Loucy (cell line): ENCODE data around the gene IDS.

Experiments used
- H2AFZ ChIP-seq: fragments of 200-600 bp; sonication (generic); 2 replicates; pipeline ENCODE4 v1.6.0; 2016; ENCODE audit warnings: antibody characterized with exemption, mild to moderate bottlenecking, low read length, moderate library complexity
- H3F3A ChIP-seq: fragments of 200-600 bp; 2 replicates; pipeline ENCODE4 v1.6.0; 2016; ENCODE audit warnings: antibody characterized with exemption, low read depth, mild to moderate bottlenecking
- H3K27me3 ChIP-seq: fragments of 200-600 bp; sonication (generic); 2 replicates; pipeline ENCODE4 v1.6.1; 2014; ENCODE audit warnings: low read length, mild to moderate bottlenecking; ENCODE audit not compliant: insufficient read depth, poor library complexity, severe bottlenecking
- H3K36me3 ChIP-seq: fragments of 200-600 bp; sonication (generic); 2 replicates; pipeline ENCODE4 v1.6.1; 2016; ENCODE audit warnings: low read length; ENCODE audit not compliant: insufficient read depth
- H3K4me1 ChIP-seq: fragments of 200-600 bp; sonication (generic); 2 replicates; pipeline ENCODE4 v1.5.1; 2014; ENCODE audit warnings: low read length, mild to moderate bottlenecking; ENCODE audit not compliant: insufficient read depth, poor library complexity, severe bottlenecking
- H3K4me2 ChIP-seq: fragments of 200-600 bp; sonication (generic); 2 replicates; pipeline ENCODE4 v1.6.0; 2014; ENCODE audit warnings: antibody characterized with exemption, low read length, low read depth, mild to moderate bottlenecking; ENCODE audit not compliant: poor library complexity, severe bottlenecking
- H3K4me3 ChIP-seq: fragments of 200-600 bp; sonication (generic); 2 replicates; pipeline ENCODE4 v1.5.1; 2014; ENCODE audit warnings: low read length, mild to moderate bottlenecking, mixed read lengths; ENCODE audit not compliant: poor library complexity, severe bottlenecking
- H3K79me2 ChIP-seq: fragments of 200-600 bp; sonication (generic); 2 replicates; pipeline ENCODE4 v1.6.1; 2014; ENCODE audit warnings: low read length; ENCODE audit not compliant: insufficient read depth
- H3K9ac ChIP-seq: fragments of 200-600 bp; sonication (generic); 2 replicates; pipeline ENCODE4 v1.6.0; 2014; ENCODE audit warnings: mild to moderate bottlenecking, low read depth, low read length, moderate library complexity; ENCODE audit not compliant: poor library complexity, severe bottlenecking
- H3K9me2 ChIP-seq: fragments of 200-600 bp; sonication (generic); replicated peaks from 2 replicates; pipeline ENCODE4 v1.6.1; 2016; ENCODE audit warnings: low read depth, low read length, mixed read lengths
- H3K9me3 ChIP-seq: fragments of 200-600 bp; sonication (generic); 2 replicates; pipeline ENCODE4 v1.6.1; 2014; ENCODE audit warnings: mild to moderate bottlenecking, antibody characterized with exemption, low read length, low read depth; ENCODE audit not compliant: insufficient read depth
- H4K20me1 ChIP-seq: fragments of 200-600 bp; sonication (generic); 2 replicates; pipeline ENCODE4 v1.6.0; 2014; ENCODE audit warnings: antibody characterized with exemption, low read length, mild to moderate bottlenecking; ENCODE audit not compliant: insufficient read depth, poor library complexity, severe bottlenecking
- EZH2phosphoT487 ChIP-seq: fragments of 200-600 bp; IDR thresholded peaks from 2 replicates; pipeline ENCODE4 v1.6.1; 2018; ENCODE audit warnings: antibody characterized with exemption, mild to moderate bottlenecking, moderate library complexity, borderline replicate concordance
- TF ChIP-seq, protein P1 (sequence below): fragments of 200-600 bp; sonication (generic); conservative IDR thresholded peaks from 2 replicates; pipeline ENCODE4 v1.5.1; 2014; ENCODE audit warnings: mild to moderate bottlenecking, antibody characterized with exemption, low read length

IDS gene

DNA sequence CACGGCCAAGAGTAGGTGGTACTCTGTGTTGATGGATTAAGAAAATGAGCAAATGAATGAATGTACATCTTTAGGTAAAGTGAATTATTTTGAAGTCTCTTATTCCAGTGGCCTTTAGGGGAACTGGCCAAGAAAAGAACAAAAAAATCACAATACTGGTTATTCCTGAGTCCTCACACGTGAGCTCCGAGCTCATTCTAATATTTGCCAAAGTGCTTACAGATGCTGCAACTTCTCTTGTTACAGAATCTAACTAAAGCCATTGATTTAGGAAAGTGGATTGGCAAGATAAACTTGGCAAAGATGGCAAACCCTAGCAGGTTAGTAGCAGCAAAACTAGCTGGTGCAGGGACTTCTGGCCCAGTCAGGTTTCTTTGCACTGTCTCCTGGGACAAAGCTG lies 37.6 kb downstream of the IDS start:
- Histone ChIP-seq H4K20me1 (no peaks in the 10 kb centered on the region), H3K9me2 (no peaks in the 10 kb centered on the region), H3K4me1 (no peaks in the 10 kb centered on the region), H3K36me3 (no peaks in the 10 kb centered on the region), H3K9ac (no peak overlapping the region), H3K79me2 (no peaks in the 10 kb centered on the region), H3K4me2 (no peak overlapping the region), H3K4me3 (no peak overlapping the region), H3F3A (no peaks in the 10 kb centered on the region), H2AFZ (no peak overlapping the region), H3K9me3 (no peaks in the 10 kb centered on the region), H3K27me3 (no peaks in the 10 kb centered on the region)
- TF ChIP-seq EZH2phosphoT487 = no peak
- TF ChIP-seq, protein P1, sequence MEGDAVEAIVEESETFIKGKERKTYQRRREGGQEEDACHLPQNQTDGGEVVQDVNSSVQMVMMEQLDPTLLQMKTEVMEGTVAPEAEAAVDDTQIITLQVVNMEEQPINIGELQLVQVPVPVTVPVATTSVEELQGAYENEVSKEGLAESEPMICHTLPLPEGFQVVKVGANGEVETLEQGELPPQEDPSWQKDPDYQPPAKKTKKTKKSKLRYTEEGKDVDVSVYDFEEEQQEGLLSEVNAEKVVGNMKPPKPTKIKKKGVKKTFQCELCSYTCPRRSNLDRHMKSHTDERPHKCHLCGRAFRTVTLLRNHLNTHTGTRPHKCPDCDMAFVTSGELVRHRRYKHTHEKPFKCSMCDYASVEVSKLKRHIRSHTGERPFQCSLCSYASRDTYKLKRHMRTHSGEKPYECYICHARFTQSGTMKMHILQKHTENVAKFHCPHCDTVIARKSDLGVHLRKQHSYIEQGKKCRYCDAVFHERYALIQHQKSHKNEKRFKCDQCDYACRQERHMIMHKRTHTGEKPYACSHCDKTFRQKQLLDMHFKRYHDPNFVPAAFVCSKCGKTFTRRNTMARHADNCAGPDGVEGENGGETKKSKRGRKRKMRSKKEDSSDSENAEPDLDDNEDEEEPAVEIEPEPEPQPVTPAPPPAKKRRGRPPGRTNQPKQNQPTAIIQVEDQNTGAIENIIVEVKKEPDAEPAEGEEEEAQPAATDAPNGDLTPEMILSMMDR = no peak

DNA sequence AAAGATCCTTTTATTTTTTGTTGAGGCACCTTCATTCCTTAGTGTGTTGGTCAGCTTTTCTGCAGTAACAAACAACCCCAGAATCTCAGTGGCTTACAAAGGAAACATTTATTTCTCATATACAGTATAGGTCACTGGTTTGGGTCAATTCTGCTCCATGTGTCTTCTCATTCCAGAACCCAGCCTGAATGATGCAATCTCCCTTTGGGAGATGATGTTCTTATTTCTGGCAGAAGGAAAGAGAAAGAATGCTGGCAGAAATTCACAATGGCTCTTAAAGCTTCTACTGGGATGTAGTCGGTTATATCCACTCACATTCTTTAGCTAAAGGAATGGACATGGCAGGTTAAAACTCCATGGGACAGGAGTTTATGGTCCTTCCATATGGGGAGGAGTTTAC lies 42.3 kb downstream of the IDS start:
- H3K4me3 ChIP-seq = no peak overlapping the region
- TF ChIP-seq EZH2phosphoT487 = no peak
- TF ChIP-seq, protein P1 = no peak

DNA sequence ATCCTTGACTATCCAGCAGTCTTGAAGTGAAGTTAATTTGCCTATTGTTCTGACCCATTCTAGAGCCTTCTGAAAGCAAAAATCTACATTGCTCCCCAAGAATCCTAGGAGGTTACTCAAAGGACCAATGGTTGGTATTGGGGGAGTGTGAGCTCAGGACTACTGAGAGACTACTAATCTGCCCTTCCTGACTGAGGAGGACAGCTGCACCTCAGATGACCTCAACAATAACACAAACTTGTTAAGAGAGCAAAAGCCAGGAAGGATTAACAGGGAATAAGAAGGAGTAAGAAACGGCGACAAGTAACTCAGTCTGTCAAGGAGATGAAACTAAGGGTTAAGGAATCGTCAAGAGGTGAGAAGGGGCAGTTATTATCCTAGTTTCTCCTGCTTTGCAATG lies 43.4 kb downstream of the IDS start:
- Histone ChIP-seq H4K20me1 (no peaks in the 10 kb centered on the region), H3K27me3 (no peaks in the 10 kb centered on the region), H3K9ac (no peak overlapping the region), H3F3A (no peaks in the 10 kb centered on the region), H3K79me2 (no peaks in the 10 kb centered on the region), H3K4me1 (no peaks in the 10 kb centered on the region), H3K4me3 (no peak overlapping the region), H2AFZ (no peak overlapping the region), H3K9me3 (no peaks in the 10 kb centered on the region), H3K9me2 (no peaks in the 10 kb centered on the region), H3K4me2 (no peak overlapping the region), H3K36me3 (no peaks in the 10 kb centered on the region)
- TF ChIP-seq, protein P1 = no peak
- TF ChIP-seq EZH2phosphoT487 = no peak

More for the DNA sequence above, 42.3 kb downstream of the IDS start:
- no peaks in the 10 kb centered on the region for H3K4me1 ChIP-seq
- H3K36me3 ChIP-seq = no peaks in the 10 kb centered on the region
- H3K9me3 ChIP-seq = no peaks in the 10 kb centered on the region
- no peak overlapping the region for H3K9ac ChIP-seq
- H3K9me2 ChIP-seq = no peaks in the 10 kb centered on the region
- no peaks in the 10 kb centered on the region for H3K27me3 ChIP-seq
- no peaks in the 10 kb centered on the region for H3K79me2 ChIP-seq
- H2AFZ ChIP-seq = no peak overlapping the region
- H4K20me1 ChIP-seq = no peaks in the 10 kb centered on the region
- H3K4me2 ChIP-seq = no peak overlapping the region
- H3F3A ChIP-seq = no peaks in the 10 kb centered on the region
